ENCODE results near the gene SLC1A4.

- TF ChIP-seq CTCF (conservative IDR thresholded peaks at IDR 0.05; ENCODE audit: low read depth, low read length) (no peak), EZH2phosphoT487 (IDR thresholded peaks at IDR 0.05; ENCODE audit: borderline replicate concordance, low read length) (no peak)
Observed at GRCh38 chr2:64941801-64942200, 47.4 kb upstream of the SLC1A4 start.
